Activated naive CD8-positive, alpha-beta T cell treated with anti-CD3 and anti-CD28 coated beads, Interleukin-2, amount 50 U/mL, for 16 hours (primary cell): ENCODE data around the gene CCDC116.

ENCODE experiments used
- DNase-seq: peaks from one replicate; pipeline ENCODE4 v3.0.0-alpha.2; 2020; ENCODE audit warnings: low read depth, low spot score

The CCDC116 gene

GRCh38 chr22:21681566-21682370, 49.2 kb downstream of the CCDC116 start:
- DNase-seq: no peak

GRCh38 chr22:21682385-21683175, 50.0 kb downstream of the CCDC116 start:
- no peak for DNase-seq

- no peak for DNase-seq
Measured at GRCh38 chr22:21683401-21683811, 50.8 kb downstream of the CCDC116 start.

- no peak for DNase-seq
Measured at GRCh38 chr22:21684492-21685163, 52.1 kb downstream of the CCDC116 start.

GRCh38 chr22:21685164-21685513, 52.6 kb downstream of the CCDC116 start:
- DNase-seq: no peak

GRCh38 chr22:21686193-21686608, 53.6 kb downstream of the CCDC116 start:
- DNase-seq: no peak
